Measurements from ENCODE around the gene RASGEF1C. TPM values are rescaled to one million over a fixed set of nuclear protein-coding genes. Genes with fewer than 3 reads are reported as not detected.
"Not testable (repeated sequence)": the region's sequence is repeated elsewhere in the genome, so short reads cannot be mapped to it uniquely, and the experiment has no call there.

The RASGEF1C gene
- total RNA-seq, 1 donor from 2014 or later: not detected

GRCh38 chr5:180135128-180135955, 73.7 kb downstream of the RASGEF1C start:
- DNase-seq: peak; percentile 60

DNA sequence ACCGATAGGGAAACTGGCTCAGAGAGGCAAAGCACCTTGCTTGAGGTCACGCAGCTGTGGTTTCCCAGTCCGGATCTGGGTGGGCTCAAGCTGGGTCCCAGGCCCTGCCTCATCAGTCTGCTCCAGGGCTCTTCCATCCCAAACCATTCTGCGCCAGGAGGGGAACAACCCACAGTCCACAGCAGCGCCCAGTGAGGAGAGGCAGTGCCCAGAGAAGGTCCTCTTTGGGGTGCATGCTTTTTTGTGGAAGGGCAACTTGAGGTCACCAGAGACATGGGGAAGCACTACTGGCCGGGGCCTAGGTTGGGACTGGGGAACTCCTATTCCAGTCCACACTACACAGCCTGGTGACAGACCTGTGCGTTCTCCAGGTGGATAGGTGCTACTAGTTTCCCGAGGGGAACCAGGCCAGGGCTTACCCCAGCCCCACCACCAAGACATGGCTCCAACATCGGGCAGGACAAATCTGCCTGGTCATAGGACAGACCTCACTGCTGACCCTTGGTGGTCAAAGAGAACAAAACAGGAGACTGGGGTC, 75.0 kb downstream of the RASGEF1C start:
- DNase-seq: no peak

DNA sequence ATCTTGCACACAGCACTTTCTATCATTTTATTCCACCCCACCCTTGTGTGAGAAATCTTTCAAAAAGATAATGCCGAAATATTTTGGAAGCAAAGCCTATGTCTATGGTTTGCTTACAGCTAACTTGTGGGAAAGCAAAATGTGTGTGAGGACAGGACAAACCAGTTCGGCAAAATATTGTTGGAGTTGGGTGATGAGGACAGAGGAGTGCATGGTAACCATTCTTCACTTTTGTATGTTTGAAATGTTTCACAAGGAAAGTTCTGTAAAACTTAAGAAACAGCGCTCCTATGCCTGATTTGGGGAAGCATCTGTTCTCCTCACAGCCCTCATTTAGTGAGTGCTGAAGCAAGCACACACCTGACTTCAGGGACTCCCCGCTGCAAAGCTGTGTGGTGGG, 75.5 kb downstream of the RASGEF1C start:
- no peak for DNase-seq

- no peak for DNase-seq
Observed at GRCh38 chr5:180133060-180133459, 76.0 kb downstream of the RASGEF1C start.

DNA sequence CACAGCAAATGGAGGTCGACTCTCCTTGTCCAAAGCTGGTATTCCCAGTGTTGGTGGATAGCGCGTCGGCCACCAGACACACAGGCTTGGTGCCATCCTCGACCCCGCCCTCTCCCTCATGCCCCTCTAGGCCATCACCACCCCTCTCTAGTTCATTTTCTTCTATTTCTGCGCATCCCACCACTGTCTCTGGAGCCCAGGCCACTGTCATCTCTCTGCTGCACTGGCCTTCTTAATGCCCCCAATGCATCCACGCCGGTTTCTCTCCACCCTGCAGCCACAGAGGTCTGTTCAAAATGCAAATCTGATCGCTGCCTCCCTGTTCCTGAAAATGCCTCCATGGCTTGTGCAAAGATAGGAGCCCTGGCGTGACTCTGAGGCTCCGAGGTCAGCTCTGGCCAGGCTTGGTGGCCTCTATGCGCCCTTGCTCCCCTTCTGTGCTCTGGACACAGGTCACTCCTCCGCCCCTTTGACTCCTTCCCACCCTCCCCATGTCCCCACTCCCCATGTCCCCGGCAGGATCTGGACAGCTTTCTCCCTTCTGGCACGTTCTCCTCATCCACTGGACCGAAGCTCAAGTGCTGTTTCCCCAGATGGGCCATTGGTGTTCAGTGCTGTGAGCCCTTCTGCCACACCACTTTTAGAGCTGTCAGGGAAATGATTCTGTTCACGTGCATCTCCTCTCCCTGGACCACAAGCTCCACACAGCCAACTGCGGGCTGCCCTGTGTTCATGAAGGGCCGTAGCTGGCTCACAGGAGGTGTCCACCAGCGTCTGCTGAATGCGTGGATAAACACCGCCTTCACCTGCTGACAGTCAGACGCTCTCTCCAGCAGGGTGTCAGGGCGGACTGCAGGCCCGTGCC, 77.9 kb downstream of the RASGEF1C start:
- DNase-seq: no peak

GRCh38 chr5:180130291-180130869, 78.6 kb downstream of the RASGEF1C start:
- no peak for DNase-seq

- DNase-seq: no peak
Observed at GRCh38 chr5:180129291-180130190, 79.5 kb downstream of the RASGEF1C start.

DNA sequence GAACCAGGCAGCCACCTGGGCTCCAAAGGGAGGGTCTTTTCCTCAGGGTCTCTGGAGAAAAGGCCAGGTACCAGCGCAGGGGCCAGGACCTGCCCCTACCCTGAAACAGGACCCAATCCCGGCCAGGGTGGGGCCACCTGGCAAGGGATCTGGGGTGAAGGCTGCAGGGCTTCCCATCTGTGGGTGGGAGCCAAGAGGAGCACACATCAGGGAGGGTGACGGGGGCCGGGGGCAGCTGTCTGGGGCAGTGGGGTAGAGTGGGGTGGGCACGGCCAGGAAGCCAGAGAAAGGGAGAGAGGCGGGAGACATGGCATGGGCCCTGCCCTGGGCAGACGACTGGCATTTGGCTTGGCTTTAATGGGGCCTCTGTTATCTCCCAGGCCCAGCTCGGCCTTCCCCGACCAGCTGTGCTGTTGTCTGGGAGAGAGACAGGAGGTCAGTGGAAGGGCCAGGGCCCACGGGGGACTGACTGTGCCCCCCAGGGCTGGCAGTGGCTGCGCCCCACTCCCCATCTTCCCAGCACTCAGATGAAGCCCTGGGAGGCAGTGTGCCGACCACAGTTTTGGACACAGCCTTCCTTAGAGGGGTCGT, 80.2 kb downstream of the RASGEF1C start:
- no peak for DNase-seq

GRCh38 chr5:180127682-180128670, 81.0 kb downstream of the RASGEF1C start:
- no peak for DNase-seq

DNA sequence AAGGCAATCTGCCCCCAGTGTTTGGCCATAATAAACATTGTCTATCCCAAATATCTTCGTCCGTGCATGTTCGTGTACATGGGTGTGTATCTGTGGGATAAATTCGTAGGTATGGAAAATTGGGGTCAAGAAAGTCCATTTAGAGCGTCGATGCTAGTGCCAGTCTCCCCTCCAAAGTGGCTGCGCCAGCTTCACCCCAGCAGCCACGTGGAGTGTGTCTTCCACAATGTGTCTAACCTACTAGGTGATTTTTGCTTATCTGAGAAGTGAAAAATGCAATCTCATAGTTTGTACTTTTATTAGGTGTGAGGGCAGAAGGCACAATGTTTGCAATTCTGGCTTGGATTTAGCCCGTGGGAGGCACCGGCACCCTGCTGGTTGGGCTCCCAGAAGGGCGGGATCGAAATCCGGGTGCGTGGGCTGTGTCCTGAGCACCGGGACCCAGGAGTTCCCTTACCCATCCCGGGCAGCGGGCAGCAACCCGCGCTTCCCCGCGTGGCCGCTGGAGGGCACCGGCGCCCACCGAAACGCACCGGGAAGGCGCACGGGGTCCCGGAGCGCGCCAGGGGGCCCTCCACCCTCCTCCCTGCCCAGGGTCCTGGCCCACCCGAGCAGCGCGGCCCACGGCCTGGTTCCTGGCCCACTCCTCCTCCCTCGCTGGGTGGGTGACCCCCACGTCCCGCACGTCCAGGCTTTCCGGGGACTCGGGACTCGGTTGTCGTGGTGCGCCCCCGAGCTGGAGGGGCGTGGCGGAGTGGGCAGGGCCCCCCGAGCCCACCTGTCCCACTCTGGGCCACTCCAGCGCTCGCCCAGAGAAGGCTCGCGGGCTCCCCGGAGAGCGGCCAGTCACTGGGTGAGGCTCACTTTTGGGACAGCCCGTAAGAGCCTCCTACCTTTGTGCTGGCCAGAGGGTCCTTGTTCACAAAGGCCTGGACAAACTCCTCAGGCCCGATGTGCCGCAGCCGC, 82.0 kb downstream of the RASGEF1C start:
- peak; percentile 48 for DNase-seq

DNA sequence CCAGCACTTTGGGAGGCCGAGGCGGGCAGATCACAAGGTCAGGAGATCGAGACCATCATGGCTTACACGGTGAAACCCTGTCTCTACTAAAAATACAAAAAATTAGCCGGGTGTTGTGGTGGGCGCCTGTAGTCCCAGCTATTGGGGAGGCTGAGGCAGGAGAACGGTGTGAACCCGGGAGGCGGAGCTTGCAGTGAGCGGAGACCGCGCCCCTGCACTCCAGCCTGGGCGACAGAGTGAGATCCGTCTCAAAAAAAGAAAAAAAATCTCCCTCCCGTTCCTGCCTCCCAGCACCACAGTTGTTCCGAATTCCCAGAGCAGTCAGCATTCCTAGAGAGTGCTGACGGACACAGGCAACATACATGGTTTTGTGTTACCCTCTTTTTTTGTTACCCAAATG, 82.9 kb downstream of the RASGEF1C start:
- not testable (repeated sequence) for DNase-seq

DNA sequence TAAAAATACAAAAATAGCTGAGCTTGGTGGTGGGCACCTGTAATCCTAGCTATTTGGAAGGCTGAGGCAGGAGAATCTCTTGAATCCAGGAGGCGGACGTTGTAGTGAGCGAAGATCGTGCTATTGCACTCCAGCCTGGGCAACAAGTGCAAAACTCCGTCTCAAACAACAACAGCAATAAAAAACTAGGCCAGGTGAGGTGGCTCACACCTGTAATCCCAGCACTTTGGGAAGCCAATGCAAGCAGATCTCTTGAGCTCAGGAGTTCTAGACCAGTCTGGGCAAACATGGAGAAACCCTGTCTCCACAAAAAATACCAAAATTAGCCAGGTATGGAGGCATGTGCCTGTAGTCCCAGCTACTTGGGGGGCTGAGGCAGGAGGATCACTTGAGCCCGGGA, 84.3 kb downstream of the RASGEF1C start:
- DNase-seq: not testable (repeated sequence)

GRCh38 chr5:180122875-180123274, 86.1 kb downstream of the RASGEF1C start:
- no peak for DNase-seq

DNA sequence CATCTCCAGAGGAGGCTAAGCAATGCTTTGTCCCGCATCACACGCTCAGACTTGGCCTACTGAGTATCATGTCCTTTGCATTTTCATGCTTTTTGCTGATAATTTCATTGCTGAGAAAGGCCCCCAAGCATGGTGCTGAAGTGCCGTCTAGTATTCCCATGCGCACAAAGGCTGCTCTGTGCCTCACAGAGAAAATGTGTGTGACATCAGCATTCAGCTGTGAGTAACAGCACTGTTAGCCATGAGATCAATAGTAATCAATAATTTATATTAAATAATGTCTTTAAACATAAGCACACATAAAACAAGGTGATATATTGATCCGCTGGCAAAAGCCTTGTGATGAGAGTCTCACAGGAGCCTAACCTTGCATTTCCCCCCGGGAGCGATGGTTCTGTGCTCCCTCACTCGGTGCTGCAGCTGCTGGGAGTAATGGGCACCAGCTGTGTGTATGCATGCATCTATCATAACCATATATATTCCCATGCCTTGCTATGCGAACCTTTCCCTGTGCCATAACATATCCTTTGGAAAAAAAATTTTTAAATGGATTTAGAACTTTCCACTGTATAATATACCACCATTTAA, 87.1 kb downstream of the RASGEF1C start:
- DNase-seq: no peak

DNA sequence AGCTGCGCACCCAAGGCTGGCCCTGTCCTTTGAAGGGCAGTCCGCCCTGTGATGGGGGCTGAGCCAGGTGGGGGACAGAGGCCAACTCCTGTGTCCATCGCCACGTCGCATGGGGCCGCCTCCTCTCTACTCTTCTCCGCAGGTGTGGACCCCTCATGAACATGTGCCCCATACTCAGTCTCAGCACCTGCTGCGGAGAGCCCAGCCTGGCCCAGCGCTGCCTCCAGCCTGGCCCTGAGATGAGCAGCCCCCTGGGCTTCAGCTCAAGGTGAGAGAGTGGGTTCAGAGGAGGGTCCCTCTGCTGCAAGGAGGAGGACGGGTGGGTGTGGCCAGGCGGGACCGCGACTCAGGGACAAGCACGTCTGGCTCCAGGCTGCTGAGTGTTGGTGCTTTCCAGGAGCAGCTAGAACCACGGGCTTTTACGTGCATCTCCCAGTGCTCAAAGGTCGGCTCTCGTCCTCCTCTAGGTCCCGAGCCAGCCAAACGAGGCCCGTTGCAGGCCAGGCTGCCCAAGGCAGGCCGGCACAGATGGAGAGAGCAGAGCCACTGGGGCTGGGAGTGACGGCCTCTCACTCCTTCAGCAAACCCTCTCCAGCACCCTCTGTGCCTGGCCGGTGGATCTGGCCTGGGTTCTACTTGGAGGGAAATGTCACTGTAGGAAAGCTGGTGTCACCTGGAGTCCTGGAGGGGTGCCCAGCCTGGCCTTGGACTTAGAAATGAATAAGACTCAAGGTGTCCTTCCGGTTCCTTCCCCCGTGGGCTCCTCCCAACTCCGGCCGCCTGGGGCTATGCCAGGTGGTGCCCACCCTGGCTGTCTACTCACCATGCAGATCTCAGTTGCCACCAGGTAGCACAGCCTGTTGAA, 88.5 kb downstream of the RASGEF1C start:
- no peak for DNase-seq

DNA sequence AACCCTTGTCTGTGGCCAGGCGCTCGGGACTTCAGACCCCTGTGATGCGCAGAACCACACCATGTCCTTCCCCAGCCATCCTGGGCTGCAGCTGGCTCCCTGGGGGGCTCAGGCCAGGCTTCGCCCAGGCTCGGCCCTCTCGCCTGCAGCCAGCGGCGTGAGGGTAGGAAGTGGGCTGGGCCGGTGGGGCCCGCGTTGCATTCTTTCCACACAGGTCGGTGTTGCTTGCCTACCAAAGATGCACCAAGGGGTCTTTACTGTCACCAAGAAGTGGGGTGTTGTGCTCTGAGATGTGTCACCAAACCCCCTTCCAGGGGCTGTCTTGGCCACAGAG, 89.1 kb downstream of the RASGEF1C start:
- no peak for DNase-seq

DNA sequence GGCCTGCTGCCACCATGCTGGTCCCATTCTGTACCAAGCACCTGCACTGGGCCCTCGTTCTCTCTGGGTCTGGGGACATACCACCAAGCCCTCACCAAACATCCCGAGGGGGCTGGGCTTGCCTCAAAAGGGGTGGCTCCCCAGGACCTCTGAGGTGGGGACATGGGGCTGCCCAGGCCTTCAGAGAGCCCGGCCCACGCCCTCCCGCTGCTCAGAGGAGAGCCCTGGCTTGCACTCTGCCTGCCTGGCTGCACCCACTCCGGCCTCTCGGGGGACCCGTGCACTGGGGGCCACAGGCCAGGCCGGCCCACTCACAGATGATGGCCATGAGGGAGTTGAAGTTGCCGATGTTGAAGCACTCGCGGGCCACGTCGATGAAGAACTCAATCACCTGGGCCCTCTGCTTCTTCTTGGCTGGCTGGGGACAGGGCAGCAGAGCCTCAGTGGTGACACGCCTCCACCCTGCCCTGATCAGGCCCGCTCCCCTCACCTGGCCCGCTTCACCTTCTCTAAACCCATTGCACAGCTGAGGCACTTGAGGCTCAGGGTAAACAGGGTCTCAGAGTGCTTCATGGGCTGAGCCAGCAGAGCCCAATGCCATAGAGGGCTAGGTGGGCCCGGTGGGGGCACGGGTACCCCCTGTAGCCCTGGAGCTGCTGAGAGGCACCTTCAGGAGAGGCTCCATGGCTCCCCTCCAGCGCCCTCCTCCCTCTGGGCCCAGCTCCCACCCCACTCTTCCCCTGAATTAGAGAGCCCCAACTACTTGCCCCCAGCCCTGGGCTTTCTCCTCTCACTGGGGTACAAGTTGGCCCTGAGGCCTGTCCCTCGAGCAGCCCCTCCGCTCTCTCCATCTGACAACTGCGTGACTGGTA, 89.7 kb downstream of the RASGEF1C start:
- DNase-seq: no peak
